ENCODE results near the gene AXDND1.

DNA sequence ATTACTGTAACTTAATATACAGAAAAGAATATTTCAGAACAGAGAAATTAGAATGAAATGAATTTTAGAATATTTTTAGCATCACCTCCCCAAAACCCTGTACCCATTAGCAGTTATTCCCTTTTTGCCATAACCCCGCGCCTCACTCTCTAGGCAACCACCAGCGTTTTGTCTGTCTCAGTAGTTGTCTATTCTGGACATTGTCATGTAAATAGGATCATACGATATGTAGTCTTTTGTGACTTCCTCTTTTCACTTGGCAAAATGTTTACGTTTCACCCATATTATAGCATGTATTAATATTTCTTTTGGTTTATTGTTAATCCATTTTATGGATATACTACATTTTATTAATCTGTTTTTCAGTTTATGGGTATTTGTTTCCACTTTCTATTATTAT lies 47.3 kb upstream of the AXDND1 start:
- TF ChIP-seq, protein P1, sequence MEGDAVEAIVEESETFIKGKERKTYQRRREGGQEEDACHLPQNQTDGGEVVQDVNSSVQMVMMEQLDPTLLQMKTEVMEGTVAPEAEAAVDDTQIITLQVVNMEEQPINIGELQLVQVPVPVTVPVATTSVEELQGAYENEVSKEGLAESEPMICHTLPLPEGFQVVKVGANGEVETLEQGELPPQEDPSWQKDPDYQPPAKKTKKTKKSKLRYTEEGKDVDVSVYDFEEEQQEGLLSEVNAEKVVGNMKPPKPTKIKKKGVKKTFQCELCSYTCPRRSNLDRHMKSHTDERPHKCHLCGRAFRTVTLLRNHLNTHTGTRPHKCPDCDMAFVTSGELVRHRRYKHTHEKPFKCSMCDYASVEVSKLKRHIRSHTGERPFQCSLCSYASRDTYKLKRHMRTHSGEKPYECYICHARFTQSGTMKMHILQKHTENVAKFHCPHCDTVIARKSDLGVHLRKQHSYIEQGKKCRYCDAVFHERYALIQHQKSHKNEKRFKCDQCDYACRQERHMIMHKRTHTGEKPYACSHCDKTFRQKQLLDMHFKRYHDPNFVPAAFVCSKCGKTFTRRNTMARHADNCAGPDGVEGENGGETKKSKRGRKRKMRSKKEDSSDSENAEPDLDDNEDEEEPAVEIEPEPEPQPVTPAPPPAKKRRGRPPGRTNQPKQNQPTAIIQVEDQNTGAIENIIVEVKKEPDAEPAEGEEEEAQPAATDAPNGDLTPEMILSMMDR (IDR thresholded peaks at IDR 0.05): no peak
- no peak for TF ChIP-seq POLR2AphosphoS5 (IDR thresholded peaks at IDR 0.05; ENCODE audit: low read depth, low read length)
- TF ChIP-seq, protein P2, sequence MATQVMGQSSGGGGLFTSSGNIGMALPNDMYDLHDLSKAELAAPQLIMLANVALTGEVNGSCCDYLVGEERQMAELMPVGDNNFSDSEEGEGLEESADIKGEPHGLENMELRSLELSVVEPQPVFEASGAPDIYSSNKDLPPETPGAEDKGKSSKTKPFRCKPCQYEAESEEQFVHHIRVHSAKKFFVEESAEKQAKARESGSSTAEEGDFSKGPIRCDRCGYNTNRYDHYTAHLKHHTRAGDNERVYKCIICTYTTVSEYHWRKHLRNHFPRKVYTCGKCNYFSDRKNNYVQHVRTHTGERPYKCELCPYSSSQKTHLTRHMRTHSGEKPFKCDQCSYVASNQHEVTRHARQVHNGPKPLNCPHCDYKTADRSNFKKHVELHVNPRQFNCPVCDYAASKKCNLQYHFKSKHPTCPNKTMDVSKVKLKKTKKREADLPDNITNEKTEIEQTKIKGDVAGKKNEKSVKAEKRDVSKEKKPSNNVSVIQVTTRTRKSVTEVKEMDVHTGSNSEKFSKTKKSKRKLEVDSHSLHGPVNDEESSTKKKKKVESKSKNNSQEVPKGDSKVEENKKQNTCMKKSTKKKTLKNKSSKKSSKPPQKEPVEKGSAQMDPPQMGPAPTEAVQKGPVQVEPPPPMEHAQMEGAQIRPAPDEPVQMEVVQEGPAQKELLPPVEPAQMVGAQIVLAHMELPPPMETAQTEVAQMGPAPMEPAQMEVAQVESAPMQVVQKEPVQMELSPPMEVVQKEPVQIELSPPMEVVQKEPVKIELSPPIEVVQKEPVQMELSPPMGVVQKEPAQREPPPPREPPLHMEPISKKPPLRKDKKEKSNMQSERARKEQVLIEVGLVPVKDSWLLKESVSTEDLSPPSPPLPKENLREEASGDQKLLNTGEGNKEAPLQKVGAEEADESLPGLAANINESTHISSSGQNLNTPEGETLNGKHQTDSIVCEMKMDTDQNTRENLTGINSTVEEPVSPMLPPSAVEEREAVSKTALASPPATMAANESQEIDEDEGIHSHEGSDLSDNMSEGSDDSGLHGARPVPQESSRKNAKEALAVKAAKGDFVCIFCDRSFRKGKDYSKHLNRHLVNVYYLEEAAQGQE (IDR thresholded peaks at IDR 0.05; ENCODE audit: insufficient read depth in 1 of 2, low read depth in 2 of 2, low read length in 1 of 2): no peak
